NCI-H146 (cell line): Measurements from ENCODE around the gene DNMT3A.
A peak's percentile ranks its signal among the peaks of the same experiment; 100 is the strongest.

ENCODE experiments used
- DNase-seq: peaks from one replicate; lab custom pipeline; 2025; lab: John Stamatoyannopoulos, UW

DNMT3A gene

GRCh38 chr2:25202275-25202674, 139.4 kb downstream of the DNMT3A start:
- no peak for DNase-seq

- no peak for DNase-seq
Measured at GRCh38 chr2:25201794-25202193, 139.9 kb downstream of the DNMT3A start.

DNA sequence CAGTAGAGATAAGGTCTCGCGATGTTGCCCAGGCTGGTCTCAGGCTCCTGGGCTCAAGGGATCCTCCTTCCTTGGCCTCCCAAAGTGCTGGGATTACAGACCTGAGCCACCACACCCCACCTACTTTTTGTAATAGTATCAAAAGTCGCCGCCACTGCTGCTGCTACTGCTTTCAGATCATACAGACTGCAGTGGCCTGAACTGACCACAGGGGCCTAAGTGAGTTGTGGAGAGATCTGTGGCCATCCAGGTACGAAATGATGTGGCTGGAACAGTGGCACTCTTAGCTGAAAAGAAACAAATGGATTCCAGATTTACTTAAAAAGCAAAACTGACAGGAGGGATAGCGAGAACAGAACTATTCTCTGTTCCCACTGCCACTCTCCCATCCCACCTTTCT, 140.5 kb downstream of the DNMT3A start:
- no peak for DNase-seq

DNA sequence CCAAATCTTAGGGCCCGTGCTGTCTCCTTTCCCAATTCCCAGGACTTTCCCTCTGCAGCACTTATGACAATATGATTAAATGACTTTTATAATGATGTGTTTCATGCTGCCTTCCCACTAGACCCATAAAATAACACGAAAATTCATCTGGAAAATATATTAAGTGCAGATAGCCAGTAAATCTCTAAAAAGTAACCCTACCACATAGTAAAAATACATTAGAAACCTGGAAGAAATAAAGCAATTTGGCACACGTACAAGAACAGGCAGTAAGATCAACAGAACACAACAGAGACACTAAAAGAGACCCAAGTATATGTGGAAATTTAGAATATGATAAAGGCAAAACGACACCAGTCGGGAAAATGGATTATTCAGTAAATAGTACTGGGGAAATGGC, 143.1 kb downstream of the DNMT3A start:
- no peak for DNase-seq

DNA sequence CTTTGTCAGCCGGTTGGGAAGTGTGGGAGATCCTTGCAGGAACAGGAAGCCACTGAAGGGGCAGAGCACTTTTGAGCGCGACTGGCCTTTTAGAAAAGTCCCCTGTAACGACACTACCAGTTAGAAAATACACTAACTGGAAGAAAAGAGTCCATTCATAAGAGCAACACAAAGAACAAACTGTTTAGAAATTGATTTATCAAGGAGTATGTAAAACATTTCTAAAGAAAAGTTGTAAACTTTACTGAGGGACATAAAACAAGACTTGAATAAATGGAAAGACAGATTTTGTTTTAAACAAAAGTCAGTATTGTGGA, 143.6 kb downstream of the DNMT3A start:
- DNase-seq, result no peak

GRCh38 chr2:25197336-25198208, 144.2 kb downstream of the DNMT3A start:
- DNase-seq, result no peak

GRCh38 chr2:25194576-25195122, 147.1 kb downstream of the DNMT3A start:
- no peak for DNase-seq

DNA sequence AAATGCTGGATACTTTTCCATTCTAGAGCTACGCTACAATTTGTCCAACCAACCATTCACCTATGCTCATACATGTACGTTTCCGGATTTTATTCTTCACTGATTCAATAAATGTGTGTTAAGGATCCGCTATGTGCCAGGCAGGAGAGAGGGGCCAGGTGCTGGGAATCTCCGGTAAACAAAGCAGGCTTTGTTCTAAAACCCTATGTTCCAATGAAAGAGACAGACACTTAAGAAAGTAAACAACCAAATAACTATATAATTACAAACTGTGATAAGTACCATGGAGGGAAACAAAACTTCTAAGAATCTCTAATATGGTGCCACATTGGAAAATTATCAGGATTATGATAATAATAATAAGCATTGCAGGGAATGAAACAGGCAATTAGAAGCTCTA, 151.2 kb downstream of the DNMT3A start:
- peak; percentile 79 for DNase-seq

GRCh38 chr2:25188405-25188804, 153.3 kb downstream of the DNMT3A start:
- DNase-seq, result no peak

GRCh38 chr2:25187729-25188350, 153.9 kb downstream of the DNMT3A start:
- no peak for DNase-seq

DNA sequence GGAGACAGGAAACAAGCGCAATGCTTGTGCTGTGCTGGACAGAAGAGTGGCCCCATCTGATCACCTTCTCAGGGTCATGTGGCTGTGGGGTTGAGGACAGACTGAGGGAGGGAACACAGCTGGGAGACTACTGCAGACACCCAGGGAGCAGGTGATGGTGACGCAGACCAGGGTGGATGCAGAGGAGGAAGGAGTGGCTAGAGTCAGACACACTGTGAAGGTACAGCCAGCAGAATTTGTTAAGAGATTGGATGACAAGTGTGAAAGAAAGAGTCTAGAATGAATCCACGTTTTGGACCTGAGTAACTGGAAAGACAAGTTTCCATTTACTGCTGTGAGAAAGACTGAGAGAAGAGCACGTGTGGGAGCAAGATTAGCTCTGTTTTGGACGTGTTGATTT, 157.5 kb downstream of the DNMT3A start:
- no peak for DNase-seq

DNA sequence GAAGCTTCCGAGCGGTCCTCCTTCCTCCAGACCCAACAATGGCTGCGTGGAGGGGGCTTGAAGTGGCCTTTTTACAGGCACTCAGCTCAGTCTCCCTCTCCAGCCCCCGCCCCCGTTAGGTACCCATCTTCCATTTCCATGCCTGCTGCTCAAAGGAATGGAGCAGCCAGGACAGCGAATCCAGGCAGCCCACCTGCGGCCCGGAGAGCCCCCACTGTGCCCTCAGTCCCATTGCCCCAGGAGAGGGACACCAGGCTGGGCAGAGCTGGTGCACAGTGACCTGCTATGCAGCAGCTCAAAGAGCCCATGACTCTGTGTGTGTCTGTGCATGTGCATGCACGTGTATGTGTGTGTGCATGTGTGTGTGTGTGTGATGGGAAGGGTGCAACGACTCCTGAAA, 162.7 kb downstream of the DNMT3A start:
- no peak for DNase-seq
